Fibroblast of lung (primary cell): Measurements from ENCODE around the gene UIMC1. TPM values are rescaled to one million over a fixed set of nuclear protein-coding genes. Genes with fewer than 3 reads are reported as not detected.

Source experiments
- DNase-seq, 2 donors: peaks; one replicate each; pipeline versions ENCODE4 v3.0.0 to v3.0.0-alpha.2; 2010; ENCODE audit warnings: low read depth in 2 of 2
- H2AFZ ChIP-seq: 2 replicates; pipeline ENCODE4 v1.5.1; 2012; ENCODE audit warnings: low read length, control low read depth, inconsistent platforms
- H3K27ac ChIP-seq: 2 replicates; pipeline ENCODE4 v1.5.1; 2011; ENCODE audit warnings: low read length, control low read depth; ENCODE audit not compliant: insufficient read depth
- H3K27me3 ChIP-seq: 2 replicates; pipeline ENCODE4 v1.5.1; 2011; ENCODE audit warnings: mild to moderate bottlenecking, low read length; ENCODE audit not compliant: control insufficient read depth, insufficient read depth
- H3K36me3 ChIP-seq: 2 replicates; pipeline ENCODE4 v1.5.1; 2011; ENCODE audit warnings: low read length; ENCODE audit not compliant: control insufficient read depth, insufficient read depth
- H3K4me1 ChIP-seq: 2 replicates; pipeline ENCODE4 v1.5.1; 2011; ENCODE audit warnings: low read length; ENCODE audit not compliant: control insufficient read depth, insufficient read depth; ENCODE audit errors: extremely low read depth
- H3K4me2 ChIP-seq: 2 replicates; pipeline ENCODE4 v1.5.1; 2011; ENCODE audit warnings: low read length, control low read depth; ENCODE audit not compliant: insufficient read depth; ENCODE audit errors: extremely low read depth
- H3K4me3 ChIP-seq, 4 experiments: fragments of 200-600 bp in 1 of 4; sonication (generic) in 1 of 4; replicated peaks in 1 of 4; 2 replicates each; pipeline ENCODE4 v1.5.1; 2011 to 2016; ENCODE audit warnings: low read length in 4 of 4, low read depth in 3 of 4, mild to moderate bottlenecking in 3 of 4, control low read depth in 2 of 4, inconsistent platforms in 1 of 4, mixed read lengths in 1 of 4; ENCODE audit not compliant: insufficient read depth in 1 of 4; ENCODE audit errors: control extremely low read depth in 1 of 4
- H3K79me2 ChIP-seq: 2 replicates; pipeline ENCODE4 v1.5.1; 2012; ENCODE audit warnings: mild to moderate bottlenecking, low read length, inconsistent platforms; ENCODE audit not compliant: control insufficient read depth, insufficient read depth
- H3K9ac ChIP-seq: 2 replicates; pipeline ENCODE4 v1.5.1; 2011; ENCODE audit warnings: mild to moderate bottlenecking, low read length, control low read depth; ENCODE audit not compliant: insufficient read depth
- H3K9me3 ChIP-seq: 2 replicates; pipeline ENCODE4 v1.5.1; 2012; ENCODE audit warnings: low read depth, low read length; ENCODE audit not compliant: control insufficient read depth, insufficient read depth
- H4K20me1 ChIP-seq: 2 replicates; pipeline ENCODE4 v1.5.1; 2011; ENCODE audit warnings: low read length; ENCODE audit not compliant: control insufficient read depth, insufficient read depth; ENCODE audit errors: extremely low read depth
- CTCF ChIP-seq, 2 donors: IDR thresholded peaks in 1 of 2; conservative IDR thresholded peaks in 1 of 2; 1 replicate in 1 of 2; 2 replicates in 1 of 2; pipeline ENCODE4 v1.5.1; 2011 to 2012; ENCODE audit warnings: low read length in 2 of 2, control low read depth in 1 of 2, inconsistent platforms in 1 of 2, low read depth in 1 of 2, mild to moderate bottlenecking in 1 of 2
- EZH2 ChIP-seq: IDR thresholded peaks from 2 replicates; pipeline ENCODE4 v1.5.1; 2012; ENCODE audit warnings: low read length, control low read depth, mild to moderate bottlenecking; ENCODE audit errors: missing control alignments
- polyA plus RNA-seq, 2 donors: library from polyadenylated mRNA; depleted of rRNA in 1 of 2; stranded (reverse) in 1 of 2; unstranded in 1 of 2; fragments of >200 nt; gene quantifications; 2 replicates each; pipeline ENCODE4 v1.2.1, GENCODE V29; 2011 to 2012; ENCODE audit warnings: missing spikeins in 1 of 2
- total RNA-seq: library from RNA; depleted of rRNA; stranded (reverse); fragments of >200 nt; gene quantifications from 2 replicates; pipeline ENCODE4 v1.2.1, GENCODE V29; 2014

Gene UIMC1
- total and polyA plus RNA-seq, 2 donors (not counting 1 experiment from before 2014, with no cell fraction given): 19.4 to 36.7 TPM

- no peak overlapping the region for H2AFZ ChIP-seq
- H3K4me3 ChIP-seq: no peak overlapping the region
- H3K27me3 ChIP-seq: no peaks in the 10 kb centered on the region
- no peaks in the 10 kb centered on the region for H3K4me1 ChIP-seq
- peaks cover 4% of the 10 kb centered on the region for H3K36me3 ChIP-seq
- TF ChIP-seq EZH2: no peak
- TF ChIP-seq CTCF (conservative IDR thresholded peaks at IDR 0.05 in 1 of 2, IDR thresholded peaks at IDR 0.05 in 1 of 2; ENCODE audit: low read depth in 1 of 2, low read length in 2 of 2): no peak
- no peak overlapping the region for H3K4me2 ChIP-seq
- no peak overlapping the region for H3K9ac ChIP-seq
- H3K79me2 ChIP-seq: no peaks in the 10 kb centered on the region
- no peaks in the 10 kb centered on the region for H4K20me1 ChIP-seq
- no peak overlapping the region for H3K27ac ChIP-seq
- H3K9me3 ChIP-seq: no peaks in the 10 kb centered on the region
- DNase-seq: no peak
These were observed 62.8 kb downstream of the UIMC1 start for GRCh38 chr5:176943816-176944215.

GRCh38 chr5:176941951-176942350 lies 64.6 kb downstream of the UIMC1 start:
- TF ChIP-seq EZH2 (no peak), CTCF (conservative IDR thresholded peaks at IDR 0.05 in 1 of 2, IDR thresholded peaks at IDR 0.05 in 1 of 2; ENCODE audit: low read depth in 1 of 2, low read length in 2 of 2) (no peak)
- H3K4me2 ChIP-seq: no peak overlapping the region
- H3K27ac ChIP-seq: no peak overlapping the region
- H3K9me3 ChIP-seq: no peaks in the 10 kb centered on the region
- H3K4me3 ChIP-seq: no peak overlapping the region
- no peaks in the 10 kb centered on the region for H3K4me1 ChIP-seq
- H4K20me1 ChIP-seq: no peaks in the 10 kb centered on the region
- DNase-seq: no peak
- H3K79me2 ChIP-seq: no peaks in the 10 kb centered on the region
- no peak overlapping the region for H3K9ac ChIP-seq
- H3K27me3 ChIP-seq: no peaks in the 10 kb centered on the region
- no peak overlapping the region for H2AFZ ChIP-seq
- H3K36me3 ChIP-seq: peaks cover 4% of the 10 kb centered on the region

- H3K9me3 ChIP-seq: no peaks in the 10 kb centered on the region
- H3K27ac ChIP-seq: no peak overlapping the region
- H3K9ac ChIP-seq: no peak overlapping the region
- TF ChIP-seq CTCF (conservative IDR thresholded peaks at IDR 0.05 in 1 of 2, IDR thresholded peaks at IDR 0.05 in 1 of 2; ENCODE audit: low read depth in 1 of 2, low read length in 2 of 2): no peak
- no peak for TF ChIP-seq EZH2
- no peak overlapping the region for H3K4me3 ChIP-seq
- H3K4me1 ChIP-seq: no peaks in the 10 kb centered on the region
- DNase-seq: no peak
- no peak overlapping the region for H2AFZ ChIP-seq
- H4K20me1 ChIP-seq: no peaks in the 10 kb centered on the region
- peaks cover 2% of the 10 kb centered on the region for H3K36me3 ChIP-seq
- no peaks in the 10 kb centered on the region for H3K79me2 ChIP-seq
- no peak overlapping the region for H3K4me2 ChIP-seq
- H3K27me3 ChIP-seq: no peaks in the 10 kb centered on the region
These were observed 68.1 kb downstream of the UIMC1 start for GRCh38 chr5:176938472-176938871.
